HG03066 (cell line): ENCODE data around the gene CBLB.

ENCODE experiments used
- ATAC-seq: cut with Tn5 transposase; IDR thresholded peaks from one replicate; pipeline ENCODE4 v1.9.1; 2021; ENCODE audit warnings: low read depth; ENCODE audit not compliant: unreplicated experiment

Gene CBLB

GRCh38 chr3:105847865-105848264 lies 20.9 kb downstream of the CBLB start:
- no peak for ATAC-seq

DNA sequence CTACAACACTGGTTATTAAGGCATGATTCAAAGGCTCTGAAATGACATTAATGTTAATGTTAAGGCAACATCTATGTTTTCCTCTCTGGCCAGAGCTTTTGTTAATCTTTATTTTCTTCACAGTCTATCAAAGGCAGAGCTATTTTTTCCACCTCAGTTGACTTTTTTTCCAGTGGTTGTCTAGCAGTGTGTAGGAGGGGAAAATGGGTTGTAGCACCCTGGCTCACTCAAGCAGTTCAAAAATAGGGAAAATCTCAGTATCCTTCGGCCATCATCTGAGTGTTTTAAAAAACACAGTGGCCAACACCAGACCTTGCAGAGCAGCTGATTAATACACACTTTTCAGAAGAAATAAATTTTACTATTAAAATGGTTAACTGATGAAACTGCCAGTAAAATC lies 21.4 kb downstream of the CBLB start:
- no peak for ATAC-seq

GRCh38 chr3:105846809-105847208 lies 22.0 kb downstream of the CBLB start:
- ATAC-seq: no peak

DNA sequence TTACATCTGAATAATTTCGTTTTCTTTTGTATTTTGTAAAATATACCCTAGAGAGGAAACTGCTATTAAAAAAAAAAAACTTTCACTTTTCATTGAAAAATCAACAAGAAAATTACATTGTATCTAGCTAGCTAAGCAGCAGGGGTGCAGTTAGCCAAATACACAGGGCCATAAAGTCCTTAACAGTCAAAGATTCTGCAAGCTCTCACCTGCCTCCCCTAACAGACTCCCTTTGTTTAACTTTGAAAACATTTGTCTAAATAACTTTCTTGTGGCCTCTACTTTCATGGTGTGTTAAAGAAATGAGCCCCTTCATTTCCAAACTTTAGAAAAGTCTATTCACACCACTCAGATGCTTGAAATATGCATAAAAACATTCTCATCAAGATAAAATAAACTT lies 23.3 kb downstream of the CBLB start:
- ATAC-seq: no peak

DNA sequence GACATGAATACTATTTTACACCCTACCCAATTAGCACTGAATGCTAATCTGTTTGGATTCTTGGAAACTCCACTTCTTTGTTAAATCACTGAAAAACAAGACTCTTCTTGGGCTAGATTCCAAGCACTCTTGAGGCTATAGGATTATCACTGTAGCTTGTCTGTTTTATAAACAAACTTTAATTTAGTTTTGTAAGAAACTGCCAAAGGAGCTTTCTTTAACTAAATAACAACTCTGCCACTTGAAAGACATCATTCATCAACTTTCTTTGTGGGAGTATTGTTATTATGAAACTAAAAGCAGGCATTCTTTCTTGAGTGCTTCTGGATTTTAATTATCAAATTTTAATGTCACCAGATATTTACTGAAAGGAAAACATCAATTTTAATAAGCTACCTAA lies 24.1 kb downstream of the CBLB start:
- no peak for ATAC-seq

DNA sequence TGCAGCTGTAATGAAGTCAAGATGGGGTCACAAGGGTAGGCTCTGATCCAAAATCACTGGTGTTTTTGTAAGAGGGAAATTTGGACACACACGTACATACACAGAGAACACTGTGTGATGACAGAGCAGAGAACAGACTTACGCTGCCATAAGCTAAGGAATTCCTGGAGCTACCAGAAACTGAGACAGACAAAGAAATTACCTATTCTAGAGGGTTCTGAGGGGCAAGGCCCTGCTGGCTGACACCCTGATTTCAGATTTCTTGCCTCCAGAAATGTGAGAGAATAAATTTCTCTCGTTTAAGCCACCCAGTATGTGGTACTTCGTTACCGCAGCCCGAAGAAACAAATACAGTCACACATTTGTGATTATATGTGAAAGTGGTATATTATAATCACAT lies 24.8 kb downstream of the CBLB start:
- no peak for ATAC-seq

- no peak for ATAC-seq
Measured at GRCh38 chr3:105842943-105843342, 25.9 kb downstream of the CBLB start.

DNA sequence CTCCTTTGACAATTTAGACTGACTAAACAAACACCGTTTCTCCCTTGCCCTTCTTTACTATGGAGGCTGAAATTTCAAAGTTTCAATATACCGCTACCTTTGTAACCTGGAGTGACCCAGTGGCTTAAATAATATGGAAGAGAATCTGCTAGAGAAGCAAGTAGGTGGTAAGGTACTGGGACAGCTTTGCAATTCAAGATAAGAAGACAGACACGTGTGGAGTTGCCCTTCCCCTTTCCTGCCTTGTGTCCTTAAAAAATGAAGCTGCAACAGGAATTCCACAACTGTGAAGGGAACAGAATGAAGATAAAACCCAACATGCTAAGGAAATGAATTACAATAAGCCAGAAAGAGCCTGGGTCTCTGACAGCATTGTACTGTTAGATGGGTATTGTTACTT lies 26.4 kb downstream of the CBLB start:
- ATAC-seq: no peak

- no peak for ATAC-seq
Measured at GRCh38 chr3:105837947-105838346, 30.9 kb downstream of the CBLB start.

DNA sequence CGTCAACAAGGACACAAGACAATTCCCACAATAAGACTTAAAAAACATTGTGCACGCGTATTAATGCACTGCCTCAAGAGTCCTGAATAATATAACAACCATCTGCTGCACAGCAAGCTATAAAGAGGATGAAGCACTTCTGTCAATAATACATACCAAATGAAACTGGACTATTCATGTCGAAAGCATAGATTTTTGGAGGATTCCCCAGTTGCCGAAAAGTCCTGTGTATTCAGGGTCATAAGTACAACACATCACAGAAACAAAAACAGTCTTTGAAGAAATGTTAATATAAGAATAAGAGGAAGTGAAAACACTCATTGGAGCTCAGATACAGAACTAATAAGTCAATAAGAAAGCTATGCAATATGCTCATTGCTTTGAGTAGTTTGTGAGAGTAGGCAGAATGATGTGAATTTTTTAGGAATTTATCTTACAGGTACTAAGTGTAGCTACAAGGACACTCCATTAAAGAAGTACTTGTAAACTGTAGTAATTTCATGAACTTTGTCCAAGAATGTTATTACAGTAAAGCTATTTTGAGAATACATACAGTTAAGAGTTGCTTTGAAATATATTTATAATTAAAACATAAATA lies 31.6 kb downstream of the CBLB start:
- ATAC-seq: peak; percentile 90

- ATAC-seq: peak; percentile 50
Measured at GRCh38 chr3:105836533-105836932, 32.3 kb downstream of the CBLB start.

DNA sequence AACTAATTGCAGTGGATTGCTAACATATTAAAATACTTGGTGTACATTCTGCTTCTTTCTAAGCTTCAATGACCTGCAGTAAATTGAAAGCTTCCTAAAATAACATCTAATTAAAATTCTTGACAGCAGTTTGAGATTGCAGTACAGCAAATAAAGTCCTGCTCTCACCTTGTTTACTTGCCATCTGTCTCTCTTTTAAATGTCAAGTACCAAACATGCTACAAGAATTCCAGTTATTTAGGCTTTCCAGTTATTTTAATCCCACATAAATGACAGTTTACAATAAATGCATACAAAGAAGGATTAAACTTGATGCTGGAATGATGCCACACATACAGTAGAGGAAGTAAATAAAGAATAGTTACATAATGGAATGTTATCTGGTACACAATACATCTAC lies 33.2 kb downstream of the CBLB start:
- ATAC-seq: no peak

- no peak for ATAC-seq
Measured at GRCh38 chr3:105834768-105835167, 34.0 kb downstream of the CBLB start.

GRCh38 chr3:105832644-105833043 lies 36.2 kb downstream of the CBLB start:
- ATAC-seq: no peak

DNA sequence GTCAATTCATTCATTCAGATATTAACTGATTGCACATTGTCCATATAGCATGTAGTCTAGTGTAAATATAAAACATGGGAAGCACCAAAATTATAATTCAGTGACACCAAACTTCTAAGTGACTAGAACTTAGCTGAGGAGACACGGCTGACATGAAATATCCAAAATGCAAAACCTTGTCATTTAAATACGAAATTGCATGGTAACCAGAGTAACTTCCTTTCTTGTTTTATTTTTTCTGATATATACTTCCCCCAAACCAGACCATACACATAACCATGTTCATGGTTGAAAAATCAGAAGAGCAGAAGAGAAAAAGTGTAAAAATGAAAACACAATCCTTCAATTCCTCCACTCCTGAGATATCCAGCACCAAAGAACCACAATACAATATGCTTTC lies 38.0 kb downstream of the CBLB start:
- ATAC-seq: no peak

DNA sequence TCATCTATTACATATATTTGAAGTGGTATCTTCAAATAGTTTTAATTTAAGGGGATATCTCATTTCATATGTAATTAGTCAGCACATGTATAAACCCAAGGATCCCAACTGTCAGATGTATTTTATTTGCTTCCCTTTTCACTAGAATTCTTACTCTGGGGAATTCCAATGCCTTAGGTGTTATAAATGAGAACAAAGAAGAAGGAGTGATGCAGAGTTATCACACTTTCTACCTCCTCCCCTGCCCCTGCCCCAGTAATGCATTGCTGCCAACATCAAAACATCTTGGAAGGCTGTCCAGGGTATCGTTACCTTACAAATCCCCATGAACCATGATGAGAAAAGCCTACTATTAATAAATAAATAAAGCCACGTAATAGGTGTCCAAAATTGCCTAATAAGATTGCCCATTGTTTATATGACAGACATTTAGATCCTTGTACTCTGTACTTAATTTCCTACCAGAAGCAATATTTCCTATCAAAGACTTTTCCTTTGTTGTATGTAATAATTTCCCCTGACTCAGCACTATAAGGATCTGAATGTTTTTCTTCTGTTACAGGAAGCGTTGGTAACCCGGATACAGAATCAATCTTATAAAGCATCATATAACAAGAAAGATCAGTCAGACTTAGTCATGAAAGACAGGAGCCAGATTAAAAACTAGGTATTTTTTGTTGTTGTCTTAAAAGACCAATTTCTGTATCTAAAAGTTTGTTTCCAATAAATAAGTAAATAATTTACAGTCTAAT lies 38.8 kb downstream of the CBLB start:
- ATAC-seq: no peak

- no peak for ATAC-seq
Measured at GRCh38 chr3:105829229-105829628, 39.6 kb downstream of the CBLB start.

DNA sequence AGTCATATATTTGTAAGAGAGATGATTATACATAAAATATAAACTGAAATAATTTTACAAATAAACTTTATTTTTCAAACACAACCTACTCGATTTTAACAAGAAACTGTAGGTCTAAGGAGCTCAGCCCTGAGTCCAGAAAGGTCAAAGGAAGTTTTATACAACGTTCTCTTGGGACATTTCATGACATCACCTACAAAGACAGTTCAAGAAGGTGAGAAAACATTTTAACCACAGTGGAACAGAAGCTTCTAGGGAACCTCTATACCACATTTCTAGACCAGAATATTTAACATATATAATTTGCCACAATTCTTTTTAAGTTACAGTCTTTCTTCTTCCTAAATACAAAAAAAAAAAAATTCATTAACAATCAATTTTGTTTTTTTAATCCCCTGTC lies 40.1 kb downstream of the CBLB start:
- no peak for ATAC-seq

GRCh38 chr3:105827959-105828358 lies 40.9 kb downstream of the CBLB start:
- no peak for ATAC-seq

- ATAC-seq: peak; percentile 41
Measured at GRCh38 chr3:105826778-105827634, 41.8 kb downstream of the CBLB start.

DNA sequence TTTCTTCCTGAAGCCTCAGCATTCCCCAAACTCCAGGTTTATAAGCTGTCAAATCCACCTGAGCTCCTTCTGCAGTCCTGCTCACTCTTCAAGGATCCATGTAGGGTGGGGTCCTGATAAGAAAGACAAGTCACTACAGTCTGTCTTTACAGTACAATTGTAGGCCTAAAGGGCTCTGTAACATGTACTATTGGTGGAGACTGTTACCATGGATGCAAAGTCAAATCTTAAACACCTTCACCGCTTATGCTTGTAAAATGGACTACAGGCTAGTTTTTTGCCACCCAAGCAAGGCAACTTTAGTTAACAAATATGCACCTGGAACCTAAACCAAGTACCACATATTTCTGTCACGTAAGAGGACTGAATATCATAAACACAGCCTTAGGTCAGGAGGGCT lies 44.7 kb downstream of the CBLB start:
- no peak for ATAC-seq
